NT2/D1 (cell line): ENCODE results near the gene TAF10.

Source experiments
- DNase-seq: peaks from one replicate; pipeline ENCODE4 v3.0.0-alpha.2; 2011; ENCODE audit warnings: low read depth, low spot score
- H3K27me3 ChIP-seq: 2 replicates; pipeline ENCODE4 v1.6.0; 2011; ENCODE audit warnings: mild to moderate bottlenecking; ENCODE audit not compliant: insufficient read length, insufficient read depth
- H3K36me3 ChIP-seq: 2 replicates; pipeline ENCODE4 v1.6.1; 2011; ENCODE audit warnings: mild to moderate bottlenecking, low read length, mixed read lengths; ENCODE audit not compliant: insufficient read depth, insufficient read length
- H3K4me1 ChIP-seq: 2 replicates; pipeline ENCODE4 v1.5.1; 2011; ENCODE audit not compliant: insufficient read depth, insufficient read length
- H3K4me3 ChIP-seq: 2 replicates; pipeline ENCODE4 v1.5.1; 2011; ENCODE audit warnings: low read depth; ENCODE audit not compliant: insufficient read length
- H3K9ac ChIP-seq: 2 replicates; pipeline ENCODE4 v1.6.0; 2011; ENCODE audit warnings: low read depth; ENCODE audit not compliant: insufficient read length
- H3K9me3 ChIP-seq: 2 replicates; pipeline ENCODE4 v1.5.1; 2011; ENCODE audit warnings: mild to moderate bottlenecking, low read length; ENCODE audit not compliant: insufficient read depth
- SUZ12 ChIP-seq: IDR thresholded peaks from 2 replicates; pipeline ENCODE4 v1.6.1; 2011; ENCODE audit not compliant: insufficient read length, insufficient read depth; ENCODE audit errors: extremely low read depth
- YY1 ChIP-seq: IDR thresholded peaks from 2 replicates; pipeline ENCODE4 v1.6.1; 2011; ENCODE audit not compliant: insufficient read length, insufficient read depth
- ZNF274 ChIP-seq: IDR thresholded peaks from 2 replicates; pipeline ENCODE4 v1.6.1; 2011; ENCODE audit warnings: mild to moderate bottlenecking, low read depth, low read length

The TAF10 gene

DNA sequence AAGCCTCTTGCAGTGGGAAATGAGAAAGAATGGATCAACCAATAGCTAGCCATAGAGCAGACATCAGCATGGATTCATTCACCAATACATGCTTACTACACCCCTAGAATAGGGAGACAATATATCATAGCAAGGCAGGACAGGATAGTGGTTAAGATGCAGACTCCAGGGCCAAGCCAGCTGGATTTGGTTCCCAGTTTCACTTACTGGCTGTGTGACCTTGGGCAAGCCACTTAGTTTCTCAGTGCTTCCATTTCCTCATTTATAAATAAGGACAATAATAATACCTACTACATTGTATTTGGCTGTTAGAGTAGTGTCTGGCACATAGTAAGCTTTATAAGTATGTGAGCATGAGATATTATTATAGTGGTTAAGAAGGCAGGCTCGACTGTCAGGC is 36.5 kb upstream of the TAF10 start:
- peaks cover 3% of the 10 kb centered on the region for H3K36me3 ChIP-seq
- no peak overlapping the region for H3K9ac ChIP-seq
- H3K4me3 ChIP-seq: no peak overlapping the region
- no peak for DNase-seq
- peaks cover 2% of the 10 kb centered on the region for H3K27me3 ChIP-seq
- no peaks in the 10 kb centered on the region for H3K4me1 ChIP-seq
- no peak for TF ChIP-seq SUZ12
- TF ChIP-seq YY1: no peak
- no peak for TF ChIP-seq ZNF274
- no peaks in the 10 kb centered on the region for H3K9me3 ChIP-seq

DNA sequence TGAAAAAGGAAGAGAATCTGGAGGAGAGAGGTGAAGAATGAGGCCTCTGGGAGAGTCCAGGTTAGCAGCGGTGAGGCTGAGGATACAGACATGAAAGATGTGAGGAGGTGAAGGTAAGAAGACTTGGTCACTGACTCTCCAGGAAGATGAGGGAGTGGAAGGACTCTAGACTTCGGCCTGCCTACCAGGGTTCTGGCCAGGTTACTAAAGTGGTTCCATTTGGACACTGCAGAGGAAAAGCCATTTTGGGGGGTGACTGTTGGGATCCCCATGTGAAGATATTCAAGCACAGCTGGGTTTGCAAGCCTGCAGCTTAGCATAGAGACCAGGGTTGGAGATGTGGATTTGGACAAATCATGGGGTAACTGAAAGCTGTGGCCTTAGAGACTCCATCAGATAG is 35.8 kb upstream of the TAF10 start:
- no peak for DNase-seq
- H3K4me3 ChIP-seq: no peak overlapping the region
- H3K36me3 ChIP-seq: peaks cover 3% of the 10 kb centered on the region
- peaks cover 2% of the 10 kb centered on the region for H3K27me3 ChIP-seq
- no peaks in the 10 kb centered on the region for H3K4me1 ChIP-seq
- TF ChIP-seq SUZ12 (no peak), YY1 (no peak), ZNF274 (no peak)
- H3K9me3 ChIP-seq: no peaks in the 10 kb centered on the region
- H3K9ac ChIP-seq: no peak overlapping the region

DNA sequence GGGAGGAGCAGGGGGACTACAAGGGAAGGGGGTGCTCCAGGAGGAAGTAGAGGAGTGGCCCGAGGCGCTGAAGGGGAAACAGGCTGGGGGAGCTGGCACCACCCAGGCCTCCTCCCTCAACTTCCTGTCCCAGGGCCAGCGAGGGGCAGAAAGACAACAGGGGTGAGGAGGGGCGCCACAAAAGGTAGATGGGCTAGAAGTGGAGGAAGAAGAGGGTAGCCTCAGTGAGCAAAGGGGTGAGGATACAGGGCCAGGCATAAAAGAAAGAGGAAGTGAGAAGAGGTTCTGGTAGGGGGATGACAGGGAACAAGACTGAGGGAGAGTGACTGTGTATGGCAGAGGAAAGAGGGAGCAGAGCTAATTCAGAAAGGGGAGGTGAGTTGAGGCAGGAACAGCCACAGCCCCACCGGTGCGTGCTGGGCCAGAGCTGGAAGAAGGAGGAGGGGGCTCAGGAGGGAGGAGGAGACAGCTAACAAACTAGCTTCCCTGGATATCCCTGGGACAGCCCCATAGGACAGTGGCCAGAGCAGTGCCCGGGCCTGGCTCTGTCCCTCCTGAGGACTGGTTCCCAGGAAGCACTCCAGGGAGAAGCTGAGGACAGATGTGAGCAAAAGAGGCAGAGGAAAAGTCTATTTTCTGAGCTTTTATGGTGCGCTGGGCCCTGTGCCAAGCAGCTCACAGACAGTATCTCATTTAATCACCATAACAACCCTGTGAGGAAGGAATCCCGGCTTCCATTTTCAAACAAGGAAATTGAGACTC is 35.1 kb upstream of the TAF10 start:
- H3K9ac ChIP-seq: no peak overlapping the region
- H3K9me3 ChIP-seq: no peaks in the 10 kb centered on the region
- no peak for DNase-seq
- H3K4me3 ChIP-seq: no peak overlapping the region
- H3K36me3 ChIP-seq: peaks cover 3% of the 10 kb centered on the region
- TF ChIP-seq YY1: no peak
- TF ChIP-seq SUZ12: no peak
- TF ChIP-seq ZNF274: no peak
- H3K4me1 ChIP-seq: no peaks in the 10 kb centered on the region
- H3K27me3 ChIP-seq: no peaks in the 10 kb centered on the region

DNA sequence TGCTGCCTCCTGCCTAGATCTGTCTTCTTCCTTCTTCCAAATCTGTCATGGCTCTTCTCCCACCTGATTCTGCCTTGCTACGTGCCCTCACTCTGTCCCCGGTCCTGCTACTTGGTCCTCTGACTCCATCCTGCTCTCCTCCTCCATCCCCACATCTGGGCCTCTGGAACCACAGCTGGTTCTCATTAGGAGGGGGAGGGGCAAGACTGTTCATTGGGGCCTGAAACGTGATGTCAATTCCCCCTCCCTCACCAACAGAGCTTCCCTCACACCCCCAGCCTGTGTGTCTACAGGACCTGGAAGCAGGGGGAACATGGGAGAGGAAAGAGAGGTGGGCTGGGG is 34.5 kb upstream of the TAF10 start:
- no peaks in the 10 kb centered on the region for H3K27me3 ChIP-seq
- H3K4me1 ChIP-seq: peaks cover 2% of the 10 kb centered on the region
- no peak overlapping the region for H3K4me3 ChIP-seq
- DNase-seq: no peak
- no peaks in the 10 kb centered on the region for H3K9me3 ChIP-seq
- H3K36me3 ChIP-seq: peaks cover 3% of the 10 kb centered on the region
- no peak overlapping the region for H3K9ac ChIP-seq
- TF ChIP-seq SUZ12: no peak
- TF ChIP-seq ZNF274: no peak
- TF ChIP-seq YY1: no peak

DNA sequence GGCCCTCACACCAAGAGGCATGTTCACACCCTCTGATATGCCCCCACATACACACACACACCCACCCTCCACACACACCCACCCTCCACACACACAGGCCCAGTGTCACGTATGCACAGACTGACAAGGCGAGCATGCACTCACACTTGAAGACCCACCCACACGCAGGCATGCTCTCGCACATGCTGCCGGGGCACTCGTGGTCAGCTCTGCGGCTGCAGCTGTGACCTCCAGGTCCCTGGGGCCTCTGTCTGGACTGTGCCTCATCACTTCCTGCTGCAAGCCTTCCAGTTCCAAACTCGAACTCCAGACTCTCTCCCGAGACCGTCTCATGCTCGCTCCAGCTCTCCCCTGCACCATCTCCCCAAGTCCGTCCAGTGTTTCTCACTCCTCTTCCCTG is 34.1 kb upstream of the TAF10 start:
- Histone ChIP-seq H3K9me3 (no peaks in the 10 kb centered on the region), H3K9ac (no peak overlapping the region), H3K27me3 (no peaks in the 10 kb centered on the region), H3K36me3 (peaks cover 5% of the 10 kb centered on the region), H3K4me3 (no peak overlapping the region), H3K4me1 (peaks cover 2% of the 10 kb centered on the region)
- no peak for DNase-seq
- no peak for TF ChIP-seq ZNF274
- TF ChIP-seq YY1: no peak
- TF ChIP-seq SUZ12: no peak

DNA sequence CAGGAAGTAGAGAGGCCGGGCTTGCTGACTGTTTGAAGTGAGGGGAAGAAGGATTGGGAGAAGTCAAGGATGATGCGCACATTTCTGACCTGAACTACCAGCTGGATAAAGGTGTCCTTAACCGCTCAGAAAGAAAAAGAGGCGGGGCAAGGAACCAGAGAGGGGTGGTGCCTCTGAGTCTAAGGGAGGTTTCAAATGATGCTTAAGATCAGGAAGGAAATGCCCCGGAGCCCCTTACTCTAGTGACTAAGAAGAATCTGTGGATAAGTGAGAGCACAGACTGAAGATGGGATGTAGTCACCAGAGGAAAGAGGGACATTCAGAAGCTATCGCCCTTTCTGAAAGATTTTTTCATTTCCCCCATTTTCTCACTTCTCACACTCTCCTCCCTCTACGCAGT is 30.9 kb upstream of the TAF10 start:
- peaks cover 4% of the 10 kb centered on the region for H3K4me1 ChIP-seq
- TF ChIP-seq YY1 (no peak), SUZ12 (no peak), ZNF274 (no peak)
- no peak overlapping the region for H3K9ac ChIP-seq
- no peak overlapping the region for H3K4me3 ChIP-seq
- no peak for DNase-seq
- H3K36me3 ChIP-seq: peaks cover 21% of the 10 kb centered on the region
- no peaks in the 10 kb centered on the region for H3K27me3 ChIP-seq
- no peaks in the 10 kb centered on the region for H3K9me3 ChIP-seq

DNA sequence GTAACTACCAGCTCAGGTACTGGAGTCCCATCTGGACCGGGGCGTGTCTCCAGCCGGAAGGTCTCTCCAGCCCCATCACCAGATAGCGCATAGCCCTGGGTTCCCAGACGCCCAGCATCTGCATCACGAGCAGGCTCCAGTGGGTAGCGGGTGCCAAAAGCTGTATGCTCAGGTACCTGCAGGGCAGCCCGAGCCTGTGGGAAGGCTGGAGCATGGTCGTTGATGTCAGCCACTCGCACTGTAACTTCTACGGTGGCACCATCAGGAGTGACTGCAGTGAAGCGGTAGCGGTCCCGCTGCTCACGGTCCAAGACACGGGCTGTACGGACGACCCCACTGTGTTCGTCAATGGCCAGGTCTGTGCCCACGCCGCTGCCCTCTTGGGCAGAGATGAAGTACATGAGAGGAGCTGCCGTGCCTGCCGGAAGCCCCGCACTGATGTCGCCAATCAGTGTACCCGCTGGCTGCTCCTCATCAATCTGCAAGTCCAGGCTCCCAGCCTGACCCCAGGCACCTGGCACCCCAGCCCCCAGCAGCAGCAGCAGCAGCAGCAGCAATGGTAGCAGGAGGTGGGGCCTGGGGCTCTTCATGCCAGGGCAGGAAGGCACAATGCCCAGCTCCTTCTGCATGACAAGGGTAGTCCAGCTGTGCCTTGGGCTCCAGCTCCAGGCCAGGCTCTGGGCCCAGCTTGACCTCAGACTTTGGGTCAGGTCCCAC is 29.1 kb upstream of the TAF10 start:
- no peak overlapping the region for H3K9ac ChIP-seq
- H3K4me1 ChIP-seq: peaks cover 4% of the 10 kb centered on the region
- peaks cover 21% of the 10 kb centered on the region for H3K36me3 ChIP-seq
- H3K4me3 ChIP-seq: no peak overlapping the region
- TF ChIP-seq YY1: no peak
- H3K27me3 ChIP-seq: no peaks in the 10 kb centered on the region
- H3K9me3 ChIP-seq: no peaks in the 10 kb centered on the region
- DNase-seq: no peak
